Adipocyte (in vitro differentiated cells): ENCODE data around the gene VDAC1.

Experiments used
- DNase-seq: peaks from one replicate; pipeline ENCODE4 v3.0.0-alpha.2; 2015; ENCODE audit warnings: low read depth
- H3K27me3 ChIP-seq: replicated peaks from 2 replicates; pipeline ENCODE4 v1.7.0; 2013; ENCODE audit warnings: mild to moderate bottlenecking, low read length, moderate library complexity; ENCODE audit not compliant: control insufficient read depth, insufficient read depth
- H3K36me3 ChIP-seq: 2 replicates; pipeline ENCODE4 v1.7.0; 2013; ENCODE audit warnings: low read length, mild to moderate bottlenecking, moderate library complexity; ENCODE audit not compliant: control insufficient read depth, insufficient read depth, severe bottlenecking
- H3K4me1 ChIP-seq: 2 replicates; pipeline ENCODE4 v1.7.0; 2013; ENCODE audit warnings: mild to moderate bottlenecking, low read length, moderate library complexity; ENCODE audit not compliant: control insufficient read depth, insufficient read depth
- H3K4me3 ChIP-seq: 2 replicates; pipeline ENCODE4 v1.7.0; 2013; ENCODE audit warnings: mild to moderate bottlenecking, low read length, moderate library complexity
- H3K9ac ChIP-seq: 2 replicates; pipeline ENCODE4 v1.7.0; 2013; ENCODE audit warnings: mild to moderate bottlenecking, low read length, moderate library complexity
- H3K9me3 ChIP-seq: 2 replicates; pipeline ENCODE4 v1.7.0; 2013; ENCODE audit warnings: mild to moderate bottlenecking, low read length, moderate library complexity; ENCODE audit not compliant: control insufficient read depth

The VDAC1 gene

GRCh38 chr5:134003064-134003816 is 1.5 kb downstream of the VDAC1 start:
- peak; percentile 48 for DNase-seq
- H3K9ac ChIP-seq: peak overlapping the region; percentile 92

GRCh38 chr5:134001938-134002731 is 2.6 kb downstream of the VDAC1 start:
- Histone ChIP-seq H3K27me3 (no peaks in the 10 kb centered on the region), H3K4me3 (peak overlapping the region; percentile 88), H3K36me3 (peaks cover 18% of the 10 kb centered on the region), H3K9me3 (no peaks in the 10 kb centered on the region), H3K9ac (peak overlapping the region; percentile 92), H3K4me1 (peaks cover 44% of the 10 kb centered on the region)
- DNase-seq: no peak

More at GRCh38 chr5:134003064-134003816, 1.5 kb downstream of the VDAC1 start:
- Histone ChIP-seq H3K4me1 (peaks cover 48% of the 10 kb centered on the region), H3K4me3 (peak overlapping the region; percentile 88), H3K36me3 (peaks cover 18% of the 10 kb centered on the region), H3K9me3 (no peaks in the 10 kb centered on the region), H3K27me3 (no peaks in the 10 kb centered on the region)

GRCh38 chr5:134000696-134001453 is 3.9 kb downstream of the VDAC1 start:
- Histone ChIP-seq H3K9me3 (no peaks in the 10 kb centered on the region), H3K27me3 (no peaks in the 10 kb centered on the region), H3K9ac (no peak overlapping the region), H3K4me1 (peaks cover 48% of the 10 kb centered on the region), H3K4me3 (no peak overlapping the region), H3K36me3 (peaks cover 18% of the 10 kb centered on the region)
- no peak for DNase-seq

DNA sequence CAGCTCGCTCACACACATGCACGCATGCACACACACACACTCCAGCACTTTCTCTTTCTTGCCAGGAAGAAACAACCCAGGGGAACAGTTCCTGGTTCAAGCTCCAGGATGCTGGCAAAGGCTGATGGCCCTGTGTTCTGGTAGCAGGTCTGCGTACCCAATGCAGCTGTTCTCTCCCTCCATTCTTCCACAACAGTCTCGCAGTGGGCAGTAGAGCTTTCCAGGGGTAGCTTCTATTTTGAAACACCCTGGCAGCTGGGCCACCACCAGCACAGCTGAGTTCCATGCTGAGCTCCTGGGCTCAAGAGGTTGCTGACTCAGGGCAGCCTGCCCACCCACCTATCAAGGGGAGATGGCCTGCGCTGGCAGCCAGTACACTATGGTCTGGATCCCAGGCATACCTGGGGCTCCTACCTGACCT is 4.7 kb downstream of the VDAC1 start:
- Histone ChIP-seq H3K9ac (no peak overlapping the region), H3K27me3 (no peaks in the 10 kb centered on the region), H3K36me3 (peaks cover 18% of the 10 kb centered on the region), H3K4me3 (no peak overlapping the region), H3K4me1 (peaks cover 52% of the 10 kb centered on the region), H3K9me3 (no peaks in the 10 kb centered on the region)
- no peak for DNase-seq

GRCh38 chr5:133998807-133999206 is 6.0 kb downstream of the VDAC1 start:
- Histone ChIP-seq H3K4me3 (no peak overlapping the region), H3K4me1 (peaks cover 65% of the 10 kb centered on the region), H3K27me3 (no peaks in the 10 kb centered on the region), H3K36me3 (peaks cover 18% of the 10 kb centered on the region), H3K9ac (no peak overlapping the region), H3K9me3 (no peaks in the 10 kb centered on the region)
- DNase-seq: no peak

- H3K9me3 ChIP-seq: no peaks in the 10 kb centered on the region
- H3K4me1 ChIP-seq: peaks cover 68% of the 10 kb centered on the region
- H3K4me3 ChIP-seq: no peak overlapping the region
- DNase-seq: no peak
- peaks cover 18% of the 10 kb centered on the region for H3K36me3 ChIP-seq
- no peaks in the 10 kb centered on the region for H3K27me3 ChIP-seq
- no peak overlapping the region for H3K9ac ChIP-seq
Observed at GRCh38 chr5:133998042-133998441, 6.7 kb downstream of the VDAC1 start.

- H3K4me3 ChIP-seq: no peak overlapping the region
- H3K4me1 ChIP-seq: peaks cover 64% of the 10 kb centered on the region
- H3K36me3 ChIP-seq: peaks cover 15% of the 10 kb centered on the region
- H3K27me3 ChIP-seq: no peaks in the 10 kb centered on the region
- no peaks in the 10 kb centered on the region for H3K9me3 ChIP-seq
- H3K9ac ChIP-seq: no peak overlapping the region
- no peak for DNase-seq
Observed at GRCh38 chr5:133996683-133997252, 8.0 kb downstream of the VDAC1 start.

GRCh38 chr5:133995883-133996563 is 8.8 kb downstream of the VDAC1 start:
- DNase-seq: no peak
- Histone ChIP-seq H3K4me3 (peak overlapping the region; percentile 8), H3K36me3 (peaks cover 15% of the 10 kb centered on the region), H3K9me3 (no peaks in the 10 kb centered on the region), H3K9ac (peak overlapping the region; percentile 50), H3K27me3 (no peaks in the 10 kb centered on the region), H3K4me1 (peaks cover 61% of the 10 kb centered on the region)

DNA sequence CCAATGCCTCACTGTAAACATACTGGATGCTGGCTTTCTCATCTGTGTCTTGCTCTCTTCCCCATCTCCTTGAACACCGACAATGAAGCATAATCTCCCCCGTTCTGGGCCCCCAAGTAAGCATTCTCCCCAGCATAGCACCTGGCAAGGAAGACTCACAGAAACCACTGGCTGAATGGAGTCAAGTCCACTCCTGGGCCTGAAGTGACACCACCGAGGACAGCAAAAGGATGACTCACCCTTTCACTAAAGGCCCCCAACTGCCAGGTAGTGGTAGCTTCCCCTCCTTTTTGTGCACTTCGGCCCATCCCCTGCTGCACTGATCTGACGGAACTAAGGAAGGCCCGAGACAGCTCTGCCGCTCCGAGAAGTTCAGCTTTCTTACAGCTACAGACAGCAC is 9.4 kb downstream of the VDAC1 start:
- Histone ChIP-seq H3K9me3 (no peaks in the 10 kb centered on the region), H3K4me3 (peak overlapping the region; percentile 8), H3K9ac (peak overlapping the region; percentile 50), H3K4me1 (peaks cover 59% of the 10 kb centered on the region), H3K36me3 (peaks cover 15% of the 10 kb centered on the region), H3K27me3 (no peaks in the 10 kb centered on the region)
- no peak for DNase-seq

DNA sequence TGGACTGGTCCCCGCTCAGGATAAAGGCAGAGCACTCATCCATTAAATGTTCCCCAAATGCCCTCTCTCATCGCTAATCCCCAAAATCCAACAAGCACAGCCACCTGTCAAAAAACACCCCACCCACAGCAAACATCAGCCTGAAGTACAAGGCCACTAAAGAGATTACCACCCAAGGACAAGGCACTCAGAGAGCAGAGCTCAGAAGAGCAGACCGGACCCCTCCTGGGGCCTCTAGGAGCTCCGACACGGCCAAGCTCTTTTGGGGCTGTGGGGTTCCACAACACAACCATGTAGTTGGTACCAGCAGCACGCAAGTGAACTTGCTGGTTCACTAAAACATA is 9.8 kb downstream of the VDAC1 start:
- Histone ChIP-seq H3K4me3 (no peak overlapping the region), H3K27me3 (no peaks in the 10 kb centered on the region), H3K9me3 (no peaks in the 10 kb centered on the region), H3K9ac (peak overlapping the region; percentile 50), H3K4me1 (peaks cover 55% of the 10 kb centered on the region), H3K36me3 (peaks cover 18% of the 10 kb centered on the region)
- DNase-seq: no peak
